H1 (cell line): Measurements from ENCODE around the gene SHOX. TPM values are rescaled to one million over a fixed set of nuclear protein-coding genes. Genes with fewer than 3 reads are reported as not detected.

Experiments
- CTCF ChIA-PET: fragments of 300-600 bp; sonication (Branson Sonifier 250); formaldehyde crosslinking; loops from one replicate; lab custom pipeline; 2021; ENCODE audit not compliant: partially characterized antibody; lab: Charles Lee
- POLR2A ChIA-PET: fragments of 300-600 bp; sonication (Branson Sonifier 250); formaldehyde crosslinking; loops from one replicate; lab custom pipeline; 2021; ENCODE audit warnings: inconsistent platforms; ENCODE audit not compliant: partially characterized antibody; lab: Charles Lee
- DNase-seq, 2 experiments: peaks; one replicate each; pipeline versions ENCODE4 v3.0.0 to v3.0.0-alpha.2; 2010 to 2022; ENCODE audit warnings: low spot score in 2 of 2, low read depth in 1 of 2, mixed read lengths in 1 of 2
- FAIRE-seq: peaks from 2 replicates; lab custom pipeline; 2011; peaks lifted over from hg19 to GRCh38; lab: Jason Lieb, UNC
- H2AFZ ChIP-seq: 2 replicates; pipeline ENCODE4 v1.8.1; 2012; ENCODE audit warnings: low read length, inconsistent platforms
- H2AK5ac ChIP-seq: 2 replicates; pipeline ENCODE4 v1.6.1; 2013; ENCODE audit warnings: low read depth, low read length
- H2BK120ac ChIP-seq: replicated peaks from 2 replicates; pipeline ENCODE3; 2013; ENCODE audit warnings: low read depth, low read length, inconsistent platforms
- H2BK12ac ChIP-seq: 2 replicates; pipeline ENCODE4 v1.6.1; 2013; ENCODE audit warnings: low read depth, low read length
- H2BK15ac ChIP-seq: 2 replicates; pipeline ENCODE4 v1.6.1; 2013; ENCODE audit warnings: low read length
- H2BK20ac ChIP-seq: 2 replicates; pipeline ENCODE4 v1.6.1; 2013; ENCODE audit warnings: low read length
- H2BK5ac ChIP-seq: 2 replicates; pipeline ENCODE4 v1.6.1; 2013; ENCODE audit warnings: low read depth, low read length
- H3K14ac ChIP-seq: 2 replicates; pipeline ENCODE4 v1.6.1; 2013; ENCODE audit warnings: inconsistent platforms; ENCODE audit not compliant: insufficient read length
- H3K18ac ChIP-seq: 2 replicates; pipeline ENCODE4 v1.6.1; 2013; ENCODE audit warnings: low read length; ENCODE audit errors: extremely low read depth
- H3K23ac ChIP-seq: 2 replicates; pipeline ENCODE4 v1.6.1; 2013; ENCODE audit warnings: inconsistent platforms; ENCODE audit not compliant: insufficient read length
- H3K23me2 ChIP-seq: 2 replicates; pipeline ENCODE4 v1.6.1; 2013; ENCODE audit warnings: low read depth, low read length
- H3K27ac ChIP-seq: 2 replicates; pipeline ENCODE4 v1.6.1; 2011; ENCODE audit warnings: low read depth, low read length, inconsistent platforms
- H3K27me3 ChIP-seq, 4 experiments: replicated peaks in 1 of 4; 1 replicate in 1 of 4; 2 replicates in 3 of 4; pipeline versions ENCODE4 v1.6.1 to v1.8.1; 2011 to 2013; ENCODE audit warnings: low read length in 3 of 4, mild to moderate bottlenecking in 3 of 4, inconsistent platforms in 2 of 4, mixed read lengths in 2 of 4, moderate library complexity in 1 of 4; ENCODE audit not compliant: control insufficient read depth in 3 of 4, insufficient read depth in 3 of 4; ENCODE audit errors: extremely low read depth in 1 of 4
- H3K36me3 ChIP-seq, 4 experiments: 2 replicates each; pipeline versions ENCODE4 v1.6.1 to v1.8.1; 2011 to 2013; ENCODE audit warnings: mild to moderate bottlenecking in 4 of 4, low read length in 3 of 4, moderate library complexity in 2 of 4, control low read depth in 1 of 4, inconsistent platforms in 1 of 4; ENCODE audit not compliant: insufficient read depth in 4 of 4, control insufficient read depth in 2 of 4
- H3K4ac ChIP-seq: replicated peaks from 2 replicates; pipeline ENCODE3; 2013; ENCODE audit warnings: low read length, low read depth, mixed read lengths, inconsistent platforms; ENCODE audit not compliant: insufficient read length
- H3K4me1 ChIP-seq, 4 experiments: replicated peaks in 1 of 4; 1 replicate in 1 of 4; 2 replicates in 3 of 4; pipeline versions ENCODE4 v1.6.1 to v1.8.1; 2011 to 2013; ENCODE audit warnings: low read length in 3 of 4, inconsistent platforms in 2 of 4, mixed read lengths in 1 of 4; ENCODE audit not compliant: insufficient read depth in 4 of 4, control insufficient read depth in 3 of 4
- H3K4me2 ChIP-seq, 2 experiments: 2 replicates each; pipeline versions ENCODE4 v1.6.1 to v1.8.1; 2011 to 2013; ENCODE audit warnings: low read depth in 2 of 2, low read length in 2 of 2, control low read depth in 1 of 2, inconsistent platforms in 1 of 2, mild to moderate bottlenecking in 1 of 2; ENCODE audit not compliant: insufficient read depth in 1 of 2
- H3K4me3 ChIP-seq, 4 experiments: fragments of 200-600, 300-600 bp in 1 of 4; sonication (generic), shearing (Covaris generic), sonication (Bioruptor Twin) in 1 of 4; 2 replicates each; pipeline versions ENCODE4 v1.5.1 to v1.8.1; 2011 to 2016; ENCODE audit warnings: low read length in 4 of 4, low read depth in 3 of 4, control low read depth in 2 of 4, inconsistent platforms in 2 of 4, mild to moderate bottlenecking in 2 of 4, mixed read lengths in 1 of 4, moderate library complexity in 1 of 4; ENCODE audit not compliant: insufficient read depth in 2 of 4; ENCODE audit errors: extremely low read depth in 1 of 4
- H3K56ac ChIP-seq: replicated peaks from 2 replicates; pipeline ENCODE3; 2013; ENCODE audit warnings: low read depth, mild to moderate bottlenecking, mixed read lengths, low read length, inconsistent platforms; ENCODE audit not compliant: insufficient read length
- H3K79me1 ChIP-seq: 2 replicates; pipeline ENCODE4 v1.6.1; 2013; ENCODE audit warnings: low read depth, low read length, control low read depth
- H3K79me2 ChIP-seq, 2 experiments: 2 replicates each; pipeline versions ENCODE4 v1.6.1 to v1.8.1; 2012 to 2013; ENCODE audit warnings: low read length in 2 of 2, mild to moderate bottlenecking in 2 of 2, inconsistent platforms in 1 of 2; ENCODE audit not compliant: insufficient read depth in 2 of 2, control insufficient read depth in 1 of 2
- H3K9ac ChIP-seq, 4 experiments: replicated peaks in 1 of 4; 1 replicate in 1 of 4; 2 replicates in 3 of 4; pipeline versions ENCODE4 v1.6.1 to v1.8.1; 2011 to 2013; ENCODE audit warnings: low read depth in 3 of 4, low read length in 3 of 4, control low read depth in 2 of 4, mild to moderate bottlenecking in 2 of 4, moderate library complexity in 2 of 4, inconsistent platforms in 1 of 4; ENCODE audit errors: extremely low read depth in 1 of 4
- H3K9me3 ChIP-seq, 2 experiments: 2 replicates each; pipeline versions ENCODE4 v1.6.1 to v1.8.1; 2012 to 2013; ENCODE audit warnings: mild to moderate bottlenecking in 2 of 2, moderate library complexity in 2 of 2, control low read depth in 1 of 2, inconsistent platforms in 1 of 2, low read depth in 1 of 2, low read length in 1 of 2, mixed read lengths in 1 of 2; ENCODE audit not compliant: insufficient read depth in 2 of 2
- H4K20me1 ChIP-seq, 2 experiments: replicated peaks in 1 of 2; 2 replicates each; pipeline versions ENCODE3 to v1.8.1; 2011 to 2013; ENCODE audit warnings: inconsistent platforms in 2 of 2, low read length in 2 of 2, mild to moderate bottlenecking in 1 of 2; ENCODE audit not compliant: insufficient read depth in 2 of 2, control insufficient read depth in 1 of 2
- H4K5ac ChIP-seq: 2 replicates; pipeline ENCODE4 v1.6.1; 2013; ENCODE audit warnings: low read length, low read depth, mixed read lengths, inconsistent platforms; ENCODE audit not compliant: insufficient read length
- H4K8ac ChIP-seq: 2 replicates; pipeline ENCODE4 v1.8.0; 2013; ENCODE audit warnings: mild to moderate bottlenecking, moderate library complexity, low read length, inconsistent platforms; ENCODE audit not compliant: insufficient read depth; ENCODE audit errors: extremely low read depth
- H4K91ac ChIP-seq: replicated peaks from 2 replicates; pipeline ENCODE3; 2013; ENCODE audit warnings: low read length, mixed read lengths, inconsistent platforms; ENCODE audit not compliant: insufficient read length
- BACH1 ChIP-seq: IDR thresholded peaks from 2 replicates; pipeline ENCODE4 v1.6.1; 2012; ENCODE audit warnings: low read length, improper control_type of control experiment
- E2F6 ChIP-seq: IDR thresholded peaks from 2 replicates; pipeline ENCODE4 v1.6.1; 2012; ENCODE audit warnings: inconsistent platforms
- GTF2F1 ChIP-seq: IDR thresholded peaks from 2 replicates; pipeline ENCODE4 v1.6.1; 2012; ENCODE audit warnings: low read depth, low read length, improper control_type of control experiment, borderline replicate concordance
- HDAC6 ChIP-seq: IDR thresholded peaks from one replicate; pipeline ENCODE4 v1.7.1; 2012; ENCODE audit warnings: low read depth, mild to moderate bottlenecking, inconsistent platforms, low read length, moderate library complexity
- JUND ChIP-seq: IDR thresholded peaks from 2 replicates; pipeline ENCODE4 v1.6.1; 2011; ENCODE audit warnings: mild to moderate bottlenecking, improper control_type of control experiment, low read length
- KDM5A ChIP-seq: fragments of 200-600 bp; IDR thresholded peaks from 2 replicates; pipeline ENCODE4 v1.7.1; 2012; ENCODE audit warnings: mild to moderate bottlenecking, low read length, inconsistent platforms, mixed read lengths
- POLR2AphosphoS5 ChIP-seq: IDR thresholded peaks from 2 replicates; pipeline ENCODE4 v1.6.1; 2011; ENCODE audit warnings: low read depth, low read length
- RBBP5 ChIP-seq: IDR thresholded peaks from 2 replicates; pipeline ENCODE4 v1.7.1; 2012; ENCODE audit warnings: low read depth, mild to moderate bottlenecking, inconsistent platforms, low read length, moderate library complexity, borderline replicate concordance
- SIN3A ChIP-seq, 2 experiments: IDR thresholded peaks in 1 of 2; conservative IDR thresholded peaks in 1 of 2; 2 replicates each; pipeline ENCODE4 v1.6.1; 2011 to 2012; ENCODE audit warnings: low read length in 2 of 2, improper control_type of control experiment in 1 of 2, low read depth in 1 of 2, mild to moderate bottlenecking in 1 of 2
- SIX5 ChIP-seq: IDR thresholded peaks from 2 replicates; pipeline ENCODE4 v1.6.1; 2011; ENCODE audit warnings: mild to moderate bottlenecking, low read depth, low read length
- SRF ChIP-seq: IDR thresholded peaks from 2 replicates; pipeline ENCODE4 v1.6.1; 2011; ENCODE audit warnings: mild to moderate bottlenecking, low read depth, low read length, moderate library complexity
- USF2 ChIP-seq: IDR thresholded peaks from 2 replicates; pipeline ENCODE4 v1.6.1; 2011; ENCODE audit warnings: low read length, improper control_type of control experiment
- YY1 ChIP-seq: IDR thresholded peaks from 2 replicates; pipeline ENCODE4 v1.6.1; 2011; ENCODE audit warnings: low read depth, mild to moderate bottlenecking, low read length
- whole genome bisulfite sequencing, 2 experiments: shearing (Covaris generic) in 1 of 2; methylation state at CpG; one replicate each; pipeline versions ENCODE4 v1.1.6 to v1.1.7; 2013 to 2015; ENCODE audit warnings: low lambda C conversion rate in 2 of 2, mixed read lengths in 2 of 2, inconsistent platforms in 1 of 2, low coverage in 1 of 2, missing lambda C conversion rate in 1 of 2; ENCODE audit not compliant: insufficient replicate concordance in 2 of 2, insufficient coverage in 1 of 2, insufficient read length in 1 of 2; ENCODE audit errors: extremely low coverage in 1 of 2, missing lambda C conversion rate in 1 of 2; 5-methylcytosine and 5-hydroxymethylcytosine counted together
- polyA plus RNA-seq, 7 experiments: library from polyadenylated mRNA; depleted of rRNA in 3 of 7; stranded (reverse) in 5 of 7; unstranded in 2 of 7; fragments of >200 nt in 5 of 7; fragments of 200-250 nt in 2 of 7; gene quantifications; 1 replicate in 5 of 7; 2 replicates in 1 of 7; 4 replicates in 1 of 7; pipeline versions ENCODE4 v1.2.1 to v1.2.3, GENCODE V29; 2011 to 2013; ENCODE audit warnings: missing spikeins in 2 of 7, mixed read lengths in 2 of 7
- total RNA-seq: library from RNA; stranded (reverse); fragmentation: NEBNext Ultra II Directional; extraction: Animal tissue kit (Norgen Biotek cat#: 25700); gene quantifications from 2 replicates; pipeline ENCODE4 v1.2.1, GENCODE V29; 2021

Gene SHOX
- total and polyA plus RNA-seq, 2 of the 8 experiments (the other 6 are each of a cell fraction or from before 2014, with no cell fraction given): 0.05 to 0.15 TPM

DNA sequence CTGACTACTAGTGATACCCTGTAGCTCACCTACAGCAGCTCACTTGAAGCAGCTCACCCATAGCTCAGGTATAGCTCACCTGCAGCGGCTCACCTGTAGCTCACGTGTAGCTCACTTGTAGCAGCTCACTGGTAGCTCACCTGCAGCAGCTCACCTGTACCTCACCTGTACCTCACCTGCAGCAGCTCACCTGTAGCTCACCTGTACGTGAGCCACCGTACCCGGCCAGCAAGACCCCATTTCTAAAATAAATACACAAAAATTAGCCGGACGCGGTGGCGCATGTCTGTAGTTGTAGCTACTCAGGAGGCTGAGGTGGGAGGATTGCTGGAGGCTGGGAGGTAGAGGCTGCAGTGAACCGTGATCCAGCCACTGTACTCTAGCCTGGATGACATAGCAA, 30.6 kb downstream of the SHOX start:
- H2AFZ ChIP-seq: no peak overlapping the region
- H3K9me3 ChIP-seq: no peaks in the 10 kb centered on the region
- TF ChIP-seq POLR2AphosphoS5 (no peak), GTF2F1 (no peak), SRF (no peak), JUND (no peak), KDM5A (no peak), E2F6 (no peak), USF2 (no peak), RBBP5 (no peak), HDAC6 (no peak), BACH1 (no peak), YY1 (no peak), SIN3A (conservative IDR thresholded peaks at IDR 0.05 in 1 of 2, IDR thresholded peaks at IDR 0.05 in 1 of 2; ENCODE audit: low read depth in 1 of 2, low read length in 2 of 2) (no peak), SIX5 (no peak)

More for the DNA sequence above, 30.6 kb downstream of the SHOX start:
- Histone ChIP-seq H3K4me2 (no peak overlapping the region), H2BK20ac (no peak overlapping the region), H2AK5ac (no peak overlapping the region), H3K14ac (no peak overlapping the region), H3K56ac (no peak overlapping the region), H2BK120ac (no peak overlapping the region), H3K23me2 (no peaks in the 10 kb centered on the region), H3K9ac (no peak overlapping the region), H3K79me1 (no peaks in the 10 kb centered on the region), H3K27ac (no peak overlapping the region), H3K27me3 (no peaks in the 10 kb centered on the region; a peak in 1 of 7 replicates), H4K91ac (no peak overlapping the region), H3K79me2 (no peaks in the 10 kb centered on the region), H2BK15ac (peak overlapping the region; percentile 75; the same call in 1 of the 2 replicates), H4K8ac (no peak overlapping the region), H4K20me1 (no peaks in the 10 kb centered on the region), H2BK12ac (no peak overlapping the region), H3K4me1 (peaks cover 0 to 6% (median 0%) of the 10 kb centered on the region in 4 experiments; a peak in 1 of 7 replicates), H3K36me3 (no peaks in the 10 kb centered on the region), H3K4me3 (no peak overlapping the region), H3K18ac (no peak overlapping the region), H4K5ac (no peak overlapping the region), H2BK5ac (no peak overlapping the region), H3K4ac (no peak overlapping the region), H3K23ac (no peak overlapping the region)
- DNase-seq (no peak), FAIRE-seq (no peak)
- ChIA-PET POLR2A (no interaction called here), CTCF (no interaction called here)
- WGBS, 2 experiments: 93% methylated on average over 10 of the region's 10 CpGs; no CpG with 5 or more reads in 1 of the 2 experiments
